ENCODE data around the gene ODF4. TPM values are rescaled to one million over a fixed set of nuclear protein-coding genes. Genes with fewer than 3 reads are reported as not detected.

Gene ODF4
- total RNA-seq, 1 experiment from 2014 or later: not detected

DNA sequence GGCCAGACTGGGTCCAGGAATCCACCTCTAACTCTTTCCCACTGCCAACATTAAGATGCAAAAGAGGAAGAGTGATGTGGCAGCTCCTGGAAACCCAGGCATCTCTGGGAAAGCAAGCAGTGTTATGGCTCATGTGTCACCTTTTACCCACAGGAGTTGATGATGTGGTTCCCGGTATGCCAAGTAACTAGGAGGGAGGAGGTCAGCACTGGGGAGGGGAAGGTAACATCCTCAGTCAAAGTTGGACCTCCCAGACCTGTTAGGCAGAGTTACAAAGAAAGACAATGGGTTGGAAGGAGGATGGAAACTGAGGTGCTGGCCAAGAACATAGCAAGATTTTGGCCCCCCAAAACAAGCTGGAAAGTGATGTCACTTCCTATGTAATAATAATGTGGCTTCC lies 25.5 kb downstream of the ODF4 start:
- H3K27me3 Mint-ChIP-seq (ENCODE audit: insufficient read depth, unreplicated experiment): no peaks in the 10 kb centered on the region
- ChIA-PET CTCF (interaction anchor here (0.7 to 1.6 kb wide), 2 partner anchors 11 to 51 kb away, joined by 4 to 6 read pairs; partner anchors contain the start of gene KRABD2), POLR2A (interaction anchor here (1.2 kb wide), 1 partner anchor 11 kb away, joined by 3 read pairs; the partner anchor contains the start of gene KRABD2)
- peaks cover 14% of the 10 kb centered on the region for H3K36me3 Mint-ChIP-seq (ENCODE audit: insufficient read depth, unreplicated experiment)
- no peak overlapping the region for H3K4me3 Mint-ChIP-seq (ENCODE audit: unreplicated experiment)
- intact Hi-C loops (cut with micrococcal nuclease): no loop called here
- TF ChIP-seq, protein P1, sequence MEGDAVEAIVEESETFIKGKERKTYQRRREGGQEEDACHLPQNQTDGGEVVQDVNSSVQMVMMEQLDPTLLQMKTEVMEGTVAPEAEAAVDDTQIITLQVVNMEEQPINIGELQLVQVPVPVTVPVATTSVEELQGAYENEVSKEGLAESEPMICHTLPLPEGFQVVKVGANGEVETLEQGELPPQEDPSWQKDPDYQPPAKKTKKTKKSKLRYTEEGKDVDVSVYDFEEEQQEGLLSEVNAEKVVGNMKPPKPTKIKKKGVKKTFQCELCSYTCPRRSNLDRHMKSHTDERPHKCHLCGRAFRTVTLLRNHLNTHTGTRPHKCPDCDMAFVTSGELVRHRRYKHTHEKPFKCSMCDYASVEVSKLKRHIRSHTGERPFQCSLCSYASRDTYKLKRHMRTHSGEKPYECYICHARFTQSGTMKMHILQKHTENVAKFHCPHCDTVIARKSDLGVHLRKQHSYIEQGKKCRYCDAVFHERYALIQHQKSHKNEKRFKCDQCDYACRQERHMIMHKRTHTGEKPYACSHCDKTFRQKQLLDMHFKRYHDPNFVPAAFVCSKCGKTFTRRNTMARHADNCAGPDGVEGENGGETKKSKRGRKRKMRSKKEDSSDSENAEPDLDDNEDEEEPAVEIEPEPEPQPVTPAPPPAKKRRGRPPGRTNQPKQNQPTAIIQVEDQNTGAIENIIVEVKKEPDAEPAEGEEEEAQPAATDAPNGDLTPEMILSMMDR (IDR thresholded peaks at IDR 0.05; ENCODE audit: unreplicated experiment): no peak
- peak; percentile 26 for DNase-seq (ENCODE audit: unreplicated experiment)
- H3K4me1 Mint-ChIP-seq (ENCODE audit: insufficient read depth, unreplicated experiment): peaks cover 12% of the 10 kb centered on the region
- H3K27ac Mint-ChIP-seq (ENCODE audit: low read depth, unreplicated experiment): no peak overlapping the region
- H3K9me3 Mint-ChIP-seq (ENCODE audit: unreplicated experiment): no peaks in the 10 kb centered on the region
- BruUV-seq (replicated peaks): no TSS peak

DNA sequence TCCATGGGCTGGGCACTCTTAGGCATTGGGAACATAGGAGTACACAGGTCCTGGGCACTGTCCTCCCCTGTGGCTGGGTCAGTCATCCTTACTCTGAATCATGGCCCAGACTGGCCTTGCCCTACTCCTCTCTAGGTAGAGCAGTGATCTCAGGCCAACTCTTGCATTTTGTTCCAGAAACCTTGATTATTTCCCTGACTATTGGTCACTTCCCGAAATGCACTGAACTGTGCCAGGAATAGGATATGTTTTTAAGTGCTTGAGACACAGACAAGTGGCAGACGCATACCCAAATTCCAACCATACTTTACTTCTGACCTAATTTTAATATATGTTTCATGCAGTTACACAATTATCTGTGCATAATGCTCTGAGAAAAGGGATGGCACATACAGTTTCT lies 26.6 kb downstream of the ODF4 start:
- Mint-ChIP-seq H3K4me1 (ENCODE audit: insufficient read depth, unreplicated experiment) (peaks cover 10% of the 10 kb centered on the region), H3K36me3 (ENCODE audit: insufficient read depth, unreplicated experiment) (peaks cover 14% of the 10 kb centered on the region), H3K4me3 (ENCODE audit: unreplicated experiment) (no peak overlapping the region), H3K9me3 (ENCODE audit: unreplicated experiment) (no peaks in the 10 kb centered on the region), H3K27me3 (ENCODE audit: insufficient read depth, unreplicated experiment) (no peaks in the 10 kb centered on the region), H3K27ac (ENCODE audit: low read depth, unreplicated experiment) (peak overlapping the region; percentile 44)
- peak; percentile 76 for DNase-seq (ENCODE audit: unreplicated experiment)
- TF ChIP-seq, protein P1 (IDR thresholded peaks at IDR 0.05; ENCODE audit: unreplicated experiment): no peak
- CTCF ChIA-PET: no interaction called here
- no TSS peak for BruUV-seq (replicated peaks)
- POLR2A ChIA-PET: interaction anchor here (1.2 kb wide), 1 partner anchor 10 kb away, joined by 3 read pairs; the partner anchor contains the start of gene KRABD2
- intact Hi-C loops (cut with micrococcal nuclease): no loop called here

DNA sequence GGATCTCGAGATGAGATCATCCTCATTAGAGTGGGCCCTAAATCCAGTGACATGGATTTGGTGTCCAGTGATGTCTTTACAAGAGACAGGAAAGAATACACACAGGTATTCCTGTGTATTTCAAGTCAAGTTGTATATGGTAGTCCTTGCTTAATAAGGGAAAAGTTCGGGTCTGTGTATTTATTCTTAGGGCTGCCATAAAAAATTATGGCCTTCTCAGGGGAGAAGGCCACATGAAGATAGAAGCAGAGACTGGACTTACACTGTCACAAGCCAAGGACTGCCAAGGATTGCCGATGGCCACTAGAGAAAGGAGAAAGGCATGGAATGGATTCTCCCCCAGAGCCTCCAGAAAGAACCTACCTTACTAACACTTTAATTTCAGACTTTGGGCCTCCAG lies 28.6 kb downstream of the ODF4 start:
- Mint-ChIP-seq H3K4me3 (ENCODE audit: unreplicated experiment) (no peak overlapping the region), H3K4me1 (ENCODE audit: insufficient read depth, unreplicated experiment) (peaks cover 10% of the 10 kb centered on the region), H3K27me3 (ENCODE audit: insufficient read depth, unreplicated experiment) (no peaks in the 10 kb centered on the region), H3K27ac (ENCODE audit: low read depth, unreplicated experiment) (no peak overlapping the region), H3K36me3 (ENCODE audit: insufficient read depth, unreplicated experiment) (peaks cover 14% of the 10 kb centered on the region), H3K9me3 (ENCODE audit: unreplicated experiment) (no peaks in the 10 kb centered on the region)
- no TSS peak for BruUV-seq (replicated peaks)
- TF ChIP-seq, protein P1 (IDR thresholded peaks at IDR 0.05; ENCODE audit: unreplicated experiment): no peak
- ChIA-PET CTCF (interaction anchor here (1.1 kb wide), 1 partner anchor 24 kb away, joined by 3 read pairs; no protein-coding TSS in a partner anchor), POLR2A (no interaction called here)
- intact Hi-C loops (cut with micrococcal nuclease): no loop called here
- DNase-seq (ENCODE audit: unreplicated experiment): no peak

DNA sequence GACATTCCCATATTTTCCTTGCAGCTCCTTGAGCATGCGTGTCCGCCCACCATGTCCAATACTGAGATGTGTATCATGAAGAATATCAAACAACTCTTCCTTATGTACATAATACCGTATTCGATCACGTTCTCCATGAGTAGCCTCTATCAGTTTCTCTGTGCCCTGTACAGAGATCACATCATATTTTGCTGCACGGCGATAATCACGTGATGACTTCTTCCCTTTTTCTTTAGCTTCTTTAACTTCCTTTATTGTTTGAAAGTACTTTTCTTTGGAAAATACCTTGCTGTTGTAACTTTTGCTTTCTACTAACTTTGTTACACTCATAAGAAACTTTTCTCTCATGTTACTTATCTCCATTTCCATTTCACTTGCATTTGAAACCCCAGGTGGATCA lies 30.3 kb downstream of the ODF4 start:
- H3K27me3 Mint-ChIP-seq (ENCODE audit: insufficient read depth, unreplicated experiment): no peaks in the 10 kb centered on the region
- H3K4me3 Mint-ChIP-seq (ENCODE audit: unreplicated experiment): no peak overlapping the region
- DNase-seq (ENCODE audit: unreplicated experiment): no peak
- no peaks in the 10 kb centered on the region for H3K9me3 Mint-ChIP-seq (ENCODE audit: unreplicated experiment)
- peaks cover 14% of the 10 kb centered on the region for H3K36me3 Mint-ChIP-seq (ENCODE audit: insufficient read depth, unreplicated experiment)
- intact Hi-C loops (cut with micrococcal nuclease): no loop called here
- H3K27ac Mint-ChIP-seq (ENCODE audit: low read depth, unreplicated experiment): no peak overlapping the region
- ChIA-PET POLR2A (interaction anchor here (1.1 to 2.8 kb wide), 3 partner anchors 11 to 74 kb away, joined by 3 to 11 read pairs (median 3); partner anchors contain the start of genes RPL26 and SLC25A35), CTCF (interaction anchor here (0.6 to 1.0 kb wide), 2 partner anchors 14 to 414 kb away, joined by 3 to 4 read pairs; no protein-coding TSS in a partner anchor)
- BruUV-seq (replicated peaks): no TSS peak
- TF ChIP-seq, protein P1 (IDR thresholded peaks at IDR 0.05; ENCODE audit: unreplicated experiment): no peak
- H3K4me1 Mint-ChIP-seq (ENCODE audit: insufficient read depth, unreplicated experiment): peaks cover 10% of the 10 kb centered on the region

Measured in MCF 10A (cell line).